Measurements from ENCODE around the gene TSSK2. TPM values are rescaled to one million over a fixed set of nuclear protein-coding genes. Genes with fewer than 3 reads are reported as not detected.

TSSK2 gene
- total RNA-seq, 1 donor from 2014 or later, result not detected

DNA sequence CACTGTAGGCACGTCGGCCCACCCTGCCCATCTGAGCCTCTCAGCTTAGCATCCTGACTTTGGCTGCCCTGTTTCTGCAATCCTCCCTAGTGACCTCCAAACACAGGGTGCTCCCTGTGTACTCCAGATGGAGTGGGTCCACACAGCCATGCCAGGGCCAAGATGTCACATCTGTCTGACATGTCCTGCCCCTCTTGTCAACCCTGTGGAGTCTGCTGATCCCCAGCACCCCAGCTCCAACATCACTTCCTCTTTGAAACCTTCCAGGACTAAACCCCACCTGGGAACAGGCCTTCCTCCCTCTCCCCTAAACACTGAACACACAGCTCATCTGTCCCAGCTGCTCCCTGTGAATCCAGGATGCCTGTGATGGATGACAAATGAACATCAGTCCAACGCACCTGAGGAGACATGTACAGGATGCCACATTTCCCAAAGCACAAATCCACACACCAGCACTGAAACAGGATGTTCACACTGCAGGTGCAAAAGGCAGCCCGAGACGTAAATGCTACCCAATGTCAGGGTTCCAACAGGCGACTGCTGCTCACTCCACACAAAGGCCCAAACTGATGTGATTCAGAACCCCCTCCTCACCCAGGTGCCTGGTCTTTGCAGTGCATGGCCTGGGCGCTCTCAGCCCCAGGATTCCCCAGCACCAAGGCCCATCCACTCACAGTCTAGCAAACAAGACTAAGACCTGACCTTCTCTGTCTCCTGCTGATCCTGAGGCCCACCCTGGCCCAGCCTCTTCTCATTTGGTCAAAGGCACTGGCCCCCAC, 2.0 kb upstream of the TSSK2 start:
- H3K4me1 ChIP-seq (ENCODE audit: control insufficient read depth in 3 of 3, insufficient read depth in 3 of 3, low read length in 3 of 3), result no peaks in the 10 kb centered on the region
- no peaks in the 10 kb centered on the region for H3K27me3 ChIP-seq (ENCODE audit: control insufficient read depth in 3 of 3, insufficient read depth in 3 of 3, low read length in 3 of 3)
- no peaks in the 10 kb centered on the region for H3K9me3 ChIP-seq (ENCODE audit: control insufficient read depth in 3 of 3, low read length in 3 of 3)
- no peak overlapping the region for H3K9ac ChIP-seq (ENCODE audit: low read depth in 1 of 3, low read length in 3 of 3)
- peaks cover 17 to 25% (median 19%) of the 10 kb centered on the region in 3 donors for H3K36me3 ChIP-seq (ENCODE audit: control insufficient read depth in 3 of 3, insufficient read depth in 3 of 3, low read length in 3 of 3)
- H3K27ac ChIP-seq (ENCODE audit: low read depth, low read length), result no peak overlapping the region
- no peak overlapping the region for H3K4me3 ChIP-seq (ENCODE audit: low read length in 3 of 3)

- H3K4me3 ChIP-seq (ENCODE audit: low read length in 3 of 3), result no peak overlapping the region
- H3K4me1 ChIP-seq (ENCODE audit: control insufficient read depth in 3 of 3, insufficient read depth in 3 of 3, low read length in 3 of 3), result no peaks in the 10 kb centered on the region
- no peaks in the 10 kb centered on the region for H3K27me3 ChIP-seq (ENCODE audit: control insufficient read depth in 3 of 3, insufficient read depth in 3 of 3, low read length in 3 of 3)
- H3K27ac ChIP-seq (ENCODE audit: low read depth, low read length), result no peak overlapping the region
- H3K36me3 ChIP-seq (ENCODE audit: control insufficient read depth in 3 of 3, insufficient read depth in 3 of 3, low read length in 3 of 3), result peaks cover 25 to 32% (median 26%) of the 10 kb centered on the region in 3 donors
- H3K9ac ChIP-seq (ENCODE audit: low read depth in 1 of 3, low read length in 3 of 3), result no peak overlapping the region
- H3K9me3 ChIP-seq (ENCODE audit: control insufficient read depth in 3 of 3, low read length in 3 of 3), result no peaks in the 10 kb centered on the region
These were observed 1.2 kb upstream of the TSSK2 start for GRCh38 chr22:19129871-19130270.

- Histone ChIP-seq H3K9ac (ENCODE audit: low read depth in 1 of 3, low read length in 3 of 3) (no peak overlapping the region), H3K27ac (ENCODE audit: low read depth, low read length) (no peak overlapping the region), H3K4me3 (ENCODE audit: low read length in 3 of 3) (no peak overlapping the region), H3K27me3 (ENCODE audit: control insufficient read depth in 3 of 3, insufficient read depth in 3 of 3, low read length in 3 of 3) (no peaks in the 10 kb centered on the region), H3K4me1 (ENCODE audit: control insufficient read depth in 3 of 3, insufficient read depth in 3 of 3, low read length in 3 of 3) (no peaks in the 10 kb centered on the region), H3K9me3 (ENCODE audit: control insufficient read depth in 3 of 3, low read length in 3 of 3) (no peaks in the 10 kb centered on the region), H3K36me3 (ENCODE audit: control insufficient read depth in 3 of 3, insufficient read depth in 3 of 3, low read length in 3 of 3) (peaks cover 34 to 48% (median 39%) of the 10 kb centered on the region in 3 donors)
These were observed 542 bp downstream of the TSSK2 start for GRCh38 chr22:19131685-19132015.

DNA sequence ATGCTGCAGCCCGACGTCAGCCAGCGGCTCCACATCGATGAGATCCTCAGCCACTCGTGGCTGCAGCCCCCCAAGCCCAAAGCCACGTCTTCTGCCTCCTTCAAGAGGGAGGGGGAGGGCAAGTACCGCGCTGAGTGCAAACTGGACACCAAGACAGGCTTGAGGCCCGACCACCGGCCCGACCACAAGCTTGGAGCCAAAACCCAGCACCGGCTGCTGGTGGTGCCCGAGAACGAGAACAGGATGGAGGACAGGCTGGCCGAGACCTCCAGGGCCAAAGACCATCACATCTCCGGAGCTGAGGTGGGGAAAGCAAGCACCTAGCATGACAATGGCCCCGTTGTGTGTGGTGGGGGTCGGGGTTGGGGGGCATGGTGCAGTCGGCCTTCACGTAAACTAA, 1.0 kb downstream of the TSSK2 start:
- H3K4me1 ChIP-seq (ENCODE audit: control insufficient read depth in 3 of 3, insufficient read depth in 3 of 3, low read length in 3 of 3), result no peaks in the 10 kb centered on the region
- peaks cover 39 to 53% (median 45%) of the 10 kb centered on the region in 3 donors for H3K36me3 ChIP-seq (ENCODE audit: control insufficient read depth in 3 of 3, insufficient read depth in 3 of 3, low read length in 3 of 3)
- H3K27ac ChIP-seq (ENCODE audit: low read depth, low read length), result no peak overlapping the region
- H3K4me3 ChIP-seq (ENCODE audit: low read length in 3 of 3), result no peak overlapping the region
- H3K27me3 ChIP-seq (ENCODE audit: control insufficient read depth in 3 of 3, insufficient read depth in 3 of 3, low read length in 3 of 3), result no peaks in the 10 kb centered on the region
- H3K9me3 ChIP-seq (ENCODE audit: control insufficient read depth in 3 of 3, low read length in 3 of 3), result no peaks in the 10 kb centered on the region
- no peak overlapping the region for H3K9ac ChIP-seq (ENCODE audit: low read depth in 1 of 3, low read length in 3 of 3)

DNA sequence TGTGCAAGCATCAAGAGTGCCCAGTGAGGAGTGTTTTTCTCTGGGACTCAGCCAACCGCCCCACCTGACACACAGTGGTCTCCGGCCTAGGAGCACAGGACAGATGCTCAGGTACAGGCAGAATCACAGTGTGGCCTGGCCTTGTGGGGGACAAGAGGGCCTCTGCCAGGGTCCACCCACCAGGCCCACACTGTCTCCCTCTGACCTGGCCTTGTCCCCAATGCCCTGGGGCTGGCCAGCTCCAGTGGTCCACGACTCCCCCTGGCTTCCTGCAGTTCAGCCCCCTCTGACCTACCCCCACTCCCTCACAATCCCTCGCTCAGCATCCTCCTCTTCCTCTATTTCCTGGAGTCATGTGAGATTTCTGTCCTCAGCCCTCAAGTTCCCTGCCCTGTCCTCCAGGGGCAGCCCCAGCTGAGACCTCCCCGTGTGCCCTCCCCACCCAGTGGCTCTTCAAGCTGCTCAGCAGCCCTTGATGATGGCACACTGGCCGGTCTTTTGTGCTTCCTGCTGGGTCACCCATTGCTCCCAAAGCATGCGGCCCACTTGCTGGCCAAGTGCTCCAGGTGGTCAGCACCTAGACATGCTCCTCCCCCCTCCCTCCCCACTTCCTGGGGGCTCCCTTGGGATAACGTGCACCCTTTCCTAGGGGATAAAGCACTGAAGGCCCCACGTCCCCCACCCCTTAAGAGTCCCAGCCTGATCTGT, 1.7 kb downstream of the TSSK2 start:
- H3K9me3 ChIP-seq (ENCODE audit: control insufficient read depth in 3 of 3, low read length in 3 of 3), result no peaks in the 10 kb centered on the region
- no peak overlapping the region for H3K9ac ChIP-seq (ENCODE audit: low read depth in 1 of 3, low read length in 3 of 3)
- no peaks in the 10 kb centered on the region for H3K4me1 ChIP-seq (ENCODE audit: control insufficient read depth in 3 of 3, insufficient read depth in 3 of 3, low read length in 3 of 3)
- H3K4me3 ChIP-seq (ENCODE audit: low read length in 3 of 3), result no peak overlapping the region
- no peak overlapping the region for H3K27ac ChIP-seq (ENCODE audit: low read depth, low read length)
- no peaks in the 10 kb centered on the region for H3K27me3 ChIP-seq (ENCODE audit: control insufficient read depth in 3 of 3, insufficient read depth in 3 of 3, low read length in 3 of 3)
- peaks cover 46 to 60% (median 51%) of the 10 kb centered on the region in 3 donors for H3K36me3 ChIP-seq (ENCODE audit: control insufficient read depth in 3 of 3, insufficient read depth in 3 of 3, low read length in 3 of 3)

- Histone ChIP-seq H3K36me3 (ENCODE audit: control insufficient read depth in 3 of 3, insufficient read depth in 3 of 3, low read length in 3 of 3) (peaks cover 54 to 67% (median 56%) of the 10 kb centered on the region in 3 donors), H3K4me1 (ENCODE audit: control insufficient read depth in 3 of 3, insufficient read depth in 3 of 3, low read length in 3 of 3) (no peaks in the 10 kb centered on the region)
These were observed 2.5 kb downstream of the TSSK2 start for GRCh38 chr22:19133561-19133960.

GRCh38 chr22:19134176-19134831, 3.2 kb downstream of the TSSK2 start:
- Histone ChIP-seq H3K27ac (ENCODE audit: low read depth, low read length) (no peak overlapping the region), H3K9me3 (ENCODE audit: control insufficient read depth in 3 of 3, low read length in 3 of 3) (no peaks in the 10 kb centered on the region), H3K36me3 (ENCODE audit: control insufficient read depth in 3 of 3, insufficient read depth in 3 of 3, low read length in 3 of 3) (peaks cover 61 to 74% (median 63%) of the 10 kb centered on the region in 3 donors), H3K9ac (ENCODE audit: low read depth in 1 of 3, low read length in 3 of 3) (no peak overlapping the region), H3K4me1 (ENCODE audit: control insufficient read depth in 3 of 3, insufficient read depth in 3 of 3, low read length in 3 of 3) (no peaks in the 10 kb centered on the region), H3K27me3 (ENCODE audit: control insufficient read depth in 3 of 3, insufficient read depth in 3 of 3, low read length in 3 of 3) (no peaks in the 10 kb centered on the region), H3K4me3 (ENCODE audit: low read length in 3 of 3) (no peak overlapping the region)

More at GRCh38 chr22:19133561-19133960, 2.5 kb downstream of the TSSK2 start:
- H3K27ac ChIP-seq (ENCODE audit: low read depth, low read length), result no peak overlapping the region
- H3K9ac ChIP-seq (ENCODE audit: low read depth in 1 of 3, low read length in 3 of 3), result no peak overlapping the region
- no peaks in the 10 kb centered on the region for H3K27me3 ChIP-seq (ENCODE audit: control insufficient read depth in 3 of 3, insufficient read depth in 3 of 3, low read length in 3 of 3)
- H3K4me3 ChIP-seq (ENCODE audit: low read length in 3 of 3), result no peak overlapping the region
- no peaks in the 10 kb centered on the region for H3K9me3 ChIP-seq (ENCODE audit: control insufficient read depth in 3 of 3, low read length in 3 of 3)

DNA sequence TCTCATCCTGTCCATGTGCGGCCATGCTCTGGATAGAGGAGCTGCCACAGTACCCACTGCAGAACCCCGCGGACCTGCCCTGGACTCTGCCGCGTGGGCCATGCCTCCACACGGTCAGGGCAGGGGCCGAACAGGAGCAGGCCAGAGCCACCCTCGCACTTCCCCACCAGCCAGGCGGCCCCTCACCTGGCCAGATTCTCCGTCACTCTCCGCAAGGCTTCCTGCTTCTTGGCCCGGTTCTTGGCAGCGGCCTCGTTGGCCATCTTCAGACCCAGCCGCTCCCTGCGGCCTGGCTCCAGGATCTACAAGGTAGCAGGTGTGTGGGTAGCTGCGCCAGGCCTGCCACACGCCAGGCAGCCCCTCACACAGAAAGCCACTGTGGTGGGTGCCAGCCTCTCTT, 3.8 kb downstream of the TSSK2 start:
- Histone ChIP-seq H3K36me3 (ENCODE audit: control insufficient read depth in 3 of 3, insufficient read depth in 3 of 3, low read length in 3 of 3) (peaks cover 67 to 80% (median 69%) of the 10 kb centered on the region in 3 donors), H3K9ac (ENCODE audit: low read depth in 1 of 3, low read length in 3 of 3) (no peak overlapping the region), H3K4me3 (ENCODE audit: low read length in 3 of 3) (no peak overlapping the region), H3K9me3 (ENCODE audit: control insufficient read depth in 3 of 3, low read length in 3 of 3) (no peaks in the 10 kb centered on the region), H3K27ac (ENCODE audit: low read depth, low read length) (no peak overlapping the region), H3K4me1 (ENCODE audit: control insufficient read depth in 3 of 3, insufficient read depth in 3 of 3, low read length in 3 of 3) (no peaks in the 10 kb centered on the region), H3K27me3 (ENCODE audit: control insufficient read depth in 3 of 3, insufficient read depth in 3 of 3, low read length in 3 of 3) (no peaks in the 10 kb centered on the region)

- Histone ChIP-seq H3K27me3 (ENCODE audit: control insufficient read depth in 3 of 3, insufficient read depth in 3 of 3, low read length in 3 of 3) (no peaks in the 10 kb centered on the region), H3K4me3 (ENCODE audit: low read length in 3 of 3) (no peak overlapping the region), H3K36me3 (ENCODE audit: control insufficient read depth in 3 of 3, insufficient read depth in 3 of 3, low read length in 3 of 3) (peaks cover 81 to 91% (median 82%) of the 10 kb centered on the region in 3 donors), H3K27ac (ENCODE audit: low read depth, low read length) (no peak overlapping the region), H3K4me1 (ENCODE audit: control insufficient read depth in 3 of 3, insufficient read depth in 3 of 3, low read length in 3 of 3) (no peaks in the 10 kb centered on the region), H3K9me3 (ENCODE audit: control insufficient read depth in 3 of 3, low read length in 3 of 3) (no peaks in the 10 kb centered on the region), H3K9ac (ENCODE audit: low read depth in 1 of 3, low read length in 3 of 3) (no peak overlapping the region)
These were observed 5.8 kb downstream of the TSSK2 start for GRCh38 chr22:19136915-19137314.
